VCaP (cell line): ENCODE data around the gene THAP6.

Experiments
- H3K27ac ChIP-seq: fragments of 450-650 bp; 2 replicates; pipeline ENCODE4 v1.5.1; 2017
- CTCF ChIP-seq: fragments of 450-650 bp; conservative IDR thresholded peaks from 2 replicates; pipeline ENCODE4 v1.5.1; 2017; ENCODE audit warnings: mild to moderate bottlenecking, moderate library complexity

THAP6 gene

GRCh38 chr4:75564023-75564422 lies 49.8 kb downstream of the THAP6 start:
- no peak overlapping the region for H3K27ac ChIP-seq
- TF ChIP-seq CTCF: no peak

GRCh38 chr4:75565481-75565880 lies 51.2 kb downstream of the THAP6 start:
- no peak for TF ChIP-seq CTCF
- no peak overlapping the region for H3K27ac ChIP-seq

- no peak for TF ChIP-seq CTCF
- no peak overlapping the region for H3K27ac ChIP-seq
These were observed 52.6 kb downstream of the THAP6 start for GRCh38 chr4:75566911-75567310.

- no peak for TF ChIP-seq CTCF
- no peak overlapping the region for H3K27ac ChIP-seq
These were observed 53.5 kb downstream of the THAP6 start for GRCh38 chr4:75567725-75568124.
